ENCODE measurements around the gene CD83.

GRCh38 chr6:14174996-14175395, 57.4 kb downstream of the CD83 start:
- TF ChIP-seq CTCF (IDR thresholded peaks at IDR 0.05; ENCODE audit: insufficient read depth, low read length) (no peak), SPI1 (IDR thresholded peaks at IDR 0.05; ENCODE audit: borderline replicate concordance, low read depth) (no peak), POLR2AphosphoS5 (IDR thresholded peaks at IDR 0.05; ENCODE audit: low read depth) (no peak), GABPA (IDR thresholded peaks at IDR 0.05; ENCODE audit: low read depth) (no peak)
- TF ChIP-seq, protein P1, sequence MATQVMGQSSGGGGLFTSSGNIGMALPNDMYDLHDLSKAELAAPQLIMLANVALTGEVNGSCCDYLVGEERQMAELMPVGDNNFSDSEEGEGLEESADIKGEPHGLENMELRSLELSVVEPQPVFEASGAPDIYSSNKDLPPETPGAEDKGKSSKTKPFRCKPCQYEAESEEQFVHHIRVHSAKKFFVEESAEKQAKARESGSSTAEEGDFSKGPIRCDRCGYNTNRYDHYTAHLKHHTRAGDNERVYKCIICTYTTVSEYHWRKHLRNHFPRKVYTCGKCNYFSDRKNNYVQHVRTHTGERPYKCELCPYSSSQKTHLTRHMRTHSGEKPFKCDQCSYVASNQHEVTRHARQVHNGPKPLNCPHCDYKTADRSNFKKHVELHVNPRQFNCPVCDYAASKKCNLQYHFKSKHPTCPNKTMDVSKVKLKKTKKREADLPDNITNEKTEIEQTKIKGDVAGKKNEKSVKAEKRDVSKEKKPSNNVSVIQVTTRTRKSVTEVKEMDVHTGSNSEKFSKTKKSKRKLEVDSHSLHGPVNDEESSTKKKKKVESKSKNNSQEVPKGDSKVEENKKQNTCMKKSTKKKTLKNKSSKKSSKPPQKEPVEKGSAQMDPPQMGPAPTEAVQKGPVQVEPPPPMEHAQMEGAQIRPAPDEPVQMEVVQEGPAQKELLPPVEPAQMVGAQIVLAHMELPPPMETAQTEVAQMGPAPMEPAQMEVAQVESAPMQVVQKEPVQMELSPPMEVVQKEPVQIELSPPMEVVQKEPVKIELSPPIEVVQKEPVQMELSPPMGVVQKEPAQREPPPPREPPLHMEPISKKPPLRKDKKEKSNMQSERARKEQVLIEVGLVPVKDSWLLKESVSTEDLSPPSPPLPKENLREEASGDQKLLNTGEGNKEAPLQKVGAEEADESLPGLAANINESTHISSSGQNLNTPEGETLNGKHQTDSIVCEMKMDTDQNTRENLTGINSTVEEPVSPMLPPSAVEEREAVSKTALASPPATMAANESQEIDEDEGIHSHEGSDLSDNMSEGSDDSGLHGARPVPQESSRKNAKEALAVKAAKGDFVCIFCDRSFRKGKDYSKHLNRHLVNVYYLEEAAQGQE (IDR thresholded peaks at IDR 0.05; ENCODE audit: insufficient replicate concordance, low read depth) = no peak
